HCT116 (cell line): ENCODE data around the gene SNX9. TPM values are rescaled to one million over a fixed set of nuclear protein-coding genes. Genes with fewer than 3 reads are reported as not detected.

Source experiments
- ATAC-seq: fragments of 200-7000 bp; cut with Tn5 transposase; 2 replicates; pipeline ENCODE4 v1.9.1; 2020; ENCODE audit warnings: mild to moderate bottlenecking, moderate library complexity
- BruUV-seq: library from RNA; stranded (reverse); fragments of 400-500 nt; replicated peaks from 2 replicates; lab custom pipeline; 2021; lab: Mats Ljungman, UMichigan
- CTCF ChIA-PET: fragments of 300-600 bp; sonication (Branson Sonifier 250); formaldehyde crosslinking; loops from one replicate; lab custom pipeline; 2021; ENCODE audit warnings: antibody characterized with exemption; lab: Charles Lee
- POLR2A ChIA-PET: fragments of 300-600, 350-600 bp; sonication (Branson Sonifier 250); formaldehyde crosslinking; loops from one replicate; lab custom pipeline; 2021; ENCODE audit warnings: antibody characterized with exemption; lab: Charles Lee
- RAD21 ChIA-PET, 2 experiments: fragments of 300-600 bp; sonication (Branson Sonifier 250); formaldehyde crosslinking; loops; one replicate each; lab custom pipeline; 2023; ENCODE audit warnings: low total read pairs in 2 of 2; ENCODE audit not compliant: uncharacterized antibody in 2 of 2, unreplicated experiment in 2 of 2, low non-redundant PET in 1 of 2; lab: Charles Lee
- DNase-seq: peaks from one replicate; pipeline ENCODE4 v3.0.0-alpha.2; 2010; ENCODE audit warnings: low read depth, low spot score
- H2AFZ ChIP-seq: fragments of 200-600 bp; shearing (Covaris generic), sonication (generic); 2 replicates; pipeline ENCODE4 v1.6.1; 2017; ENCODE audit warnings: low read depth, mixed run types, mixed read lengths, antibody characterized with exemption, low read length; ENCODE audit not compliant: poor library complexity, severe bottlenecking
- H3K27ac ChIP-seq: 2 replicates; pipeline ENCODE4 v1.5.1; 2012; ENCODE audit warnings: low read depth, low read length
- H3K27me3 ChIP-seq: fragments of 200-600 bp; sonication (generic); 2 replicates; pipeline ENCODE4 v1.6.1; 2016; ENCODE audit warnings: mixed run types, low read length, mixed read lengths; ENCODE audit not compliant: insufficient read depth
- H3K36me3 ChIP-seq, 2 experiments: fragments of 200-500 bp in 1 of 2; fragments of 200-600 bp in 1 of 2; sonication (Bioruptor generic) in 1 of 2; sonication (generic) in 1 of 2; 2 replicates each; pipeline versions ENCODE4 v1.5.1 to v1.6.1; 2014 to 2016; ENCODE audit warnings: low read length in 2 of 2, inconsistent platforms in 1 of 2, mixed read lengths in 1 of 2, mixed run types in 1 of 2; ENCODE audit not compliant: insufficient read depth in 2 of 2, control insufficient read depth in 1 of 2
- H3K4me1 ChIP-seq, 2 experiments: fragments of 200-600 bp in 1 of 2; sonication (generic) in 1 of 2; 2 replicates each; pipeline versions ENCODE4 v1.5.1 to v1.6.1; 2012 to 2017; ENCODE audit warnings: low read length in 2 of 2, inconsistent platforms in 1 of 2, mild to moderate bottlenecking in 1 of 2, mixed read lengths in 1 of 2, mixed run types in 1 of 2, moderate library complexity in 1 of 2; ENCODE audit not compliant: insufficient read depth in 2 of 2, control insufficient read depth in 1 of 2
- H3K4me2 ChIP-seq: fragments of 200-600 bp; sonication (generic); 2 replicates; pipeline ENCODE4 v1.6.1; 2017; ENCODE audit warnings: mixed run types, low read length, mixed read lengths
- H3K4me3 ChIP-seq, 2 experiments: fragments of 200-600 bp in 1 of 2; sonication (generic) in 1 of 2; replicated peaks in 1 of 2; 2 replicates each; pipeline ENCODE4 v1.5.1; 2011 to 2016; ENCODE audit warnings: low read length in 2 of 2, control low read depth in 1 of 2, low read depth in 1 of 2, mild to moderate bottlenecking in 1 of 2, mixed read lengths in 1 of 2, mixed run types in 1 of 2
- H3K79me2 ChIP-seq: fragments of 200-600 bp; sonication (generic); 2 replicates; pipeline ENCODE4 v1.6.1; 2017; ENCODE audit warnings: mild to moderate bottlenecking, mixed run types, low read length, moderate library complexity, mixed read lengths; ENCODE audit not compliant: insufficient read depth
- H3K9ac ChIP-seq: fragments of 200-600 bp; sonication (generic); 2 replicates; pipeline ENCODE4 v1.6.1; 2016; ENCODE audit warnings: low read length, mixed read lengths
- H3K9me2 ChIP-seq: fragments of 200-600 bp; sonication (generic), shearing (Covaris generic); 2 replicates; pipeline ENCODE4 v1.6.1; 2017; ENCODE audit warnings: mixed run types, mild to moderate bottlenecking, moderate library complexity; ENCODE audit not compliant: insufficient read depth
- H3K9me3 ChIP-seq, 2 experiments: fragments of 200-500 bp in 1 of 2; fragments of 200-600 bp in 1 of 2; sonication (Bioruptor generic) in 1 of 2; sonication (generic) in 1 of 2; 2 replicates each; pipeline ENCODE4 v1.6.1; 2014 to 2017; ENCODE audit warnings: low read length in 2 of 2, mixed read lengths in 2 of 2, inconsistent platforms in 1 of 2, low read depth in 1 of 2, mild to moderate bottlenecking in 1 of 2, mixed run types in 1 of 2, moderate library complexity in 1 of 2; ENCODE audit not compliant: control insufficient read depth in 1 of 2, insufficient read depth in 1 of 2
- H4K20me1 ChIP-seq: fragments of 200-600 bp; sonication (generic), shearing (Covaris generic); 2 replicates; pipeline ENCODE4 v1.6.1; 2017; ENCODE audit warnings: mixed run types, mild to moderate bottlenecking, moderate library complexity; ENCODE audit not compliant: insufficient read depth
- ATF3 ChIP-seq: IDR thresholded peaks from 2 replicates; pipeline ENCODE4 v1.6.1; 2012
- CBX3 ChIP-seq: IDR thresholded peaks from 2 replicates; pipeline ENCODE4 v1.6.1; 2012; ENCODE audit warnings: low read depth
- EGR1 ChIP-seq: IDR thresholded peaks from 2 replicates; pipeline ENCODE4 v1.6.1; 2012; ENCODE audit warnings: low read depth
- ELF1 ChIP-seq: IDR thresholded peaks from 2 replicates; pipeline ENCODE4 v1.6.1; 2012; ENCODE audit warnings: low read depth, borderline replicate concordance
- EZH2 ChIP-seq: fragments of 200-600 bp; sonication (generic); IDR thresholded peaks from 2 replicates; pipeline ENCODE4 v1.6.1; 2017; ENCODE audit warnings: antibody characterized with exemption, mixed run types
- EZH2phosphoT487 ChIP-seq: fragments of 200-600 bp; IDR thresholded peaks from 2 replicates; pipeline ENCODE4 v1.6.1; 2018; ENCODE audit warnings: antibody characterized with exemption, borderline replicate concordance
- FOSL1 ChIP-seq: IDR thresholded peaks from 2 replicates; pipeline ENCODE4 v1.6.1; 2012; ENCODE audit warnings: low read depth
- JUND ChIP-seq: IDR thresholded peaks from 2 replicates; pipeline ENCODE4 v1.6.1; 2012
- POLR2A ChIP-seq: IDR thresholded peaks from 2 replicates; pipeline ENCODE4 v1.7.0; 2011; ENCODE audit warnings: borderline replicate concordance; ENCODE audit not compliant: insufficient read depth, insufficient read length; ENCODE audit errors: extremely low read depth
- POLR2AphosphoS5 ChIP-seq: IDR thresholded peaks from 2 replicates; pipeline ENCODE4 v1.6.1; 2011; ENCODE audit warnings: mild to moderate bottlenecking, low read depth, low read length, moderate library complexity
- REST ChIP-seq: IDR thresholded peaks from 2 replicates; pipeline ENCODE4 v1.6.1; 2012; ENCODE audit warnings: low read depth
- SIN3A ChIP-seq: IDR thresholded peaks from 2 replicates; pipeline ENCODE4 v1.6.1; 2012; ENCODE audit warnings: low read depth
- SRF ChIP-seq: IDR thresholded peaks from 2 replicates; pipeline ENCODE4 v1.6.1; 2012; ENCODE audit warnings: low read depth
- TCF7L2 ChIP-seq: IDR thresholded peaks from 2 replicates; pipeline ENCODE4 v1.7.0; 2011; ENCODE audit warnings: borderline replicate concordance, inconsistent platforms; ENCODE audit not compliant: insufficient read depth, insufficient read length; ENCODE audit errors: extremely low read depth
- YY1 ChIP-seq: IDR thresholded peaks from 2 replicates; pipeline ENCODE4 v1.6.1; 2011; ENCODE audit warnings: low read length, low read depth, moderate library complexity, mild to moderate bottlenecking; ENCODE audit not compliant: insufficient replicate concordance; ENCODE audit errors: extremely low read depth
- ZBTB33 ChIP-seq: IDR thresholded peaks from 2 replicates; pipeline ENCODE4 v1.6.1; 2011; ENCODE audit warnings: mild to moderate bottlenecking, low read length, moderate library complexity; ENCODE audit not compliant: insufficient replicate concordance; ENCODE audit errors: extremely low read depth
- ZNF274 ChIP-seq: fragments of 200-500 bp; sonication (Bioruptor generic); IDR thresholded peaks from 2 replicates; pipeline ENCODE4 v1.6.1; 2014; ENCODE audit warnings: mild to moderate bottlenecking, low read depth, low read length, inconsistent platforms
- intact Hi-C: fragments of 100-400 bp; cut with micrococcal nuclease; formaldehyde crosslinking; loops from 2 replicates; pipeline ENCODE4 v1.10.0; 2022
- total RNA-seq: library from RNA; stranded (reverse); gene quantifications from one replicate; pipeline ENCODE4 v1.2.1, GENCODE V29; 2021; ENCODE audit not compliant: unreplicated experiment
- TF ChIP-seq, protein P1 (sequence below): IDR thresholded peaks from 2 replicates; pipeline ENCODE4 v1.6.1; 2012

SNX9 gene
- total RNA-seq, 1 experiment from 2014 or later: 42.5 TPM

- Histone ChIP-seq H3K36me3 (no peaks in the 10 kb centered on the region), H3K27me3 (no peaks in the 10 kb centered on the region), H3K9me3 (no peaks in the 10 kb centered on the region), H3K4me2 (no peak overlapping the region), H3K27ac (no peak overlapping the region), H2AFZ (no peak overlapping the region), H3K4me3 (no peak overlapping the region), H3K79me2 (no peaks in the 10 kb centered on the region), H3K9ac (no peak overlapping the region), H3K9me2 (no peaks in the 10 kb centered on the region), H3K4me1 (no peaks in the 10 kb centered on the region), H4K20me1 (no peaks in the 10 kb centered on the region)
- TF ChIP-seq FOSL1 (no peak), EZH2phosphoT487 (no peak), ZBTB33 (no peak), JUND (no peak), EGR1 (no peak), CBX3 (no peak), ZNF274 (no peak), TCF7L2 (no peak), SIN3A (no peak), REST (no peak), POLR2A (no peak), EZH2 (no peak), POLR2AphosphoS5 (no peak), ATF3 (no peak), YY1 (no peak), ELF1 (no peak), SRF (no peak)
- TF ChIP-seq, protein P1, sequence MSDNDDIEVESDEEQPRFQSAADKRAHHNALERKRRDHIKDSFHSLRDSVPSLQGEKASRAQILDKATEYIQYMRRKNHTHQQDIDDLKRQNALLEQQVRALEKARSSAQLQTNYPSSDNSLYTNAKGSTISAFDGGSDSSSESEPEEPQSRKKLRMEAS: no peak
- ChIA-PET CTCF (no interaction called here), RAD21 (no interaction called here), POLR2A (no interaction called here)
- no TSS peak for BruUV-seq
- intact Hi-C loops: no loop called here
- no peak for DNase-seq
- no peak for ATAC-seq
Observed at GRCh38 chr6:157786221-157786620, 36.8 kb upstream of the SNX9 start.
